Testis (tissue), 2 donors: Measurements from ENCODE around the gene CEACAM20.
"Not testable (repeated sequence)": the region's sequence is repeated elsewhere in the genome, so short reads cannot be mapped to it uniquely, and the experiment has no call there.

Experiments used
- POLR2A ChIP-seq: fragments of 450-650 bp; IDR thresholded peaks from one replicate; pipeline ENCODE4 v1.6.1; 2017; ENCODE audit warnings: antibody characterized with exemption, mild to moderate bottlenecking, moderate library complexity
- TF ChIP-seq, protein P1 (sequence below), 3 experiments: fragments of 450-650 bp in 2 of 3; fragments of 200-600 bp in 1 of 3; sonication (generic) in 1 of 3; IDR thresholded peaks; one replicate each; pipeline ENCODE4 v1.5.1; 2016 to 2019; ENCODE audit warnings: antibody characterized with exemption in 3 of 3, mild to moderate bottlenecking in 2 of 3, moderate library complexity in 1 of 3

DNA sequence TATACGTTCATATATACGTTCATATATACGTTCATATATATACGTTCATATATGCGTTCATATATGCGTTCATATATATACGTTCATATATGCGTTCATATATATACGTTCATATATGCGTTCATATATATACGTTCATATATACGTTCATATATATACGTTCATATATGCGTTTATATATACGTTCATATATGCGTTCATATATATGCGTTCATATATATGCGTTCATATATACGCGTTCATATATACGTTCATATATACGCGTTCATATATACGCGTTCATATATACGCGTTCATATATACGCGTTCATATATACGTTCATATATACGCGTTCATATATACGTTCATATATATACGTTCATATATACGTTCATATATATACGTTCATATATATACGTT lies 21.5 kb upstream of the CEACAM20 start:
- TF ChIP-seq, protein P1, sequence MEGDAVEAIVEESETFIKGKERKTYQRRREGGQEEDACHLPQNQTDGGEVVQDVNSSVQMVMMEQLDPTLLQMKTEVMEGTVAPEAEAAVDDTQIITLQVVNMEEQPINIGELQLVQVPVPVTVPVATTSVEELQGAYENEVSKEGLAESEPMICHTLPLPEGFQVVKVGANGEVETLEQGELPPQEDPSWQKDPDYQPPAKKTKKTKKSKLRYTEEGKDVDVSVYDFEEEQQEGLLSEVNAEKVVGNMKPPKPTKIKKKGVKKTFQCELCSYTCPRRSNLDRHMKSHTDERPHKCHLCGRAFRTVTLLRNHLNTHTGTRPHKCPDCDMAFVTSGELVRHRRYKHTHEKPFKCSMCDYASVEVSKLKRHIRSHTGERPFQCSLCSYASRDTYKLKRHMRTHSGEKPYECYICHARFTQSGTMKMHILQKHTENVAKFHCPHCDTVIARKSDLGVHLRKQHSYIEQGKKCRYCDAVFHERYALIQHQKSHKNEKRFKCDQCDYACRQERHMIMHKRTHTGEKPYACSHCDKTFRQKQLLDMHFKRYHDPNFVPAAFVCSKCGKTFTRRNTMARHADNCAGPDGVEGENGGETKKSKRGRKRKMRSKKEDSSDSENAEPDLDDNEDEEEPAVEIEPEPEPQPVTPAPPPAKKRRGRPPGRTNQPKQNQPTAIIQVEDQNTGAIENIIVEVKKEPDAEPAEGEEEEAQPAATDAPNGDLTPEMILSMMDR (IDR thresholded peaks at IDR 0.05): not testable (repeated sequence)
- TF ChIP-seq POLR2A: not testable (repeated sequence)
